HepG2 (cell line): Measurements from ENCODE around the gene PPP1CA.

ENCODE experiments used
- EP300 ChIP-seq, 3 experiments: sonication (generic) in 1 of 3; formaldehyde crosslinking in 1 of 3; IDR thresholded peaks; 2 replicates each; pipeline versions ENCODE4 v1.5.1 to v1.6.1; 2011 to 2020; ENCODE audit warnings: low read depth in 2 of 3, low read length in 2 of 3, borderline replicate concordance in 1 of 3, improper control_type of control experiment in 1 of 3, mild to moderate bottlenecking in 1 of 3, missing genetic modification reagents in 1 of 3, moderate library complexity in 1 of 3
- EZH2 ChIP-seq: conservative IDR thresholded peaks from 2 replicates; pipeline ENCODE4 v1.6.1; 2012; ENCODE audit warnings: mild to moderate bottlenecking, low read depth, low read length, moderate library complexity
- HNRNPLL ChIP-seq: fragments of 200-400 bp; formaldehyde crosslinking; IDR thresholded peaks from 2 replicates; pipeline ENCODE4 v1.6.1; 2017; ENCODE audit warnings: mild to moderate bottlenecking, low read depth, low read length; ENCODE audit not compliant: poor library complexity, severe bottlenecking
- MEF2D ChIP-seq: sonication (generic); formaldehyde crosslinking; IDR thresholded peaks from 2 replicates; pipeline ENCODE4 v1.5.1; 2020; ENCODE audit warnings: mild to moderate bottlenecking, missing genetic modification reagents
- ZBTB1 ChIP-seq: sonication (generic); formaldehyde crosslinking; IDR thresholded peaks from 2 replicates; pipeline ENCODE4 v1.4.0; 2020; ENCODE audit warnings: missing genetic modification reagents, borderline replicate concordance
- ZNF841 ChIP-seq: sonication (generic); formaldehyde crosslinking; IDR thresholded peaks from 2 replicates; pipeline ENCODE4 v1.8.1; 2023; ENCODE audit warnings: missing genetic modification reagents, borderline replicate concordance
- TF ChIP-seq, protein P1 (sequence below): sonication (generic); formaldehyde crosslinking; IDR thresholded peaks from 2 replicates; pipeline ENCODE4 v1.4.0; 2020; ENCODE audit warnings: missing genetic modification reagents, low read depth, mild to moderate bottlenecking, borderline replicate concordance
- TF ChIP-seq, protein P2 (sequence below), 2 experiments: sonication (generic) in 1 of 2; formaldehyde crosslinking in 1 of 2; IDR thresholded peaks; 2 replicates each; pipeline versions ENCODE4 v1.6.1 to v1.9.0; 2014 to 2022; ENCODE audit warnings: antibody characterized with exemption in 1 of 2, borderline replicate concordance in 1 of 2, inconsistent platforms in 1 of 2, low read depth in 1 of 2, missing genetic modification reagents in 1 of 2
- TF ChIP-seq, protein P3 (sequence below): sonication (generic); formaldehyde crosslinking; IDR thresholded peaks from 2 replicates; pipeline ENCODE4 v1.4.0; 2020; ENCODE audit warnings: missing genetic modification reagents
- TF ChIP-seq, protein P4 (sequence below): sonication (generic); formaldehyde crosslinking; IDR thresholded peaks from 2 replicates; pipeline ENCODE4 v1.5.0; 2020; ENCODE audit warnings: mild to moderate bottlenecking, missing genetic modification reagents, moderate library complexity
- TF ChIP-seq, protein P5 (sequence below): sonication (generic); formaldehyde crosslinking; IDR thresholded peaks from 2 replicates; pipeline ENCODE4 v1.4.0; 2020; ENCODE audit warnings: missing genetic modification reagents

DNA sequence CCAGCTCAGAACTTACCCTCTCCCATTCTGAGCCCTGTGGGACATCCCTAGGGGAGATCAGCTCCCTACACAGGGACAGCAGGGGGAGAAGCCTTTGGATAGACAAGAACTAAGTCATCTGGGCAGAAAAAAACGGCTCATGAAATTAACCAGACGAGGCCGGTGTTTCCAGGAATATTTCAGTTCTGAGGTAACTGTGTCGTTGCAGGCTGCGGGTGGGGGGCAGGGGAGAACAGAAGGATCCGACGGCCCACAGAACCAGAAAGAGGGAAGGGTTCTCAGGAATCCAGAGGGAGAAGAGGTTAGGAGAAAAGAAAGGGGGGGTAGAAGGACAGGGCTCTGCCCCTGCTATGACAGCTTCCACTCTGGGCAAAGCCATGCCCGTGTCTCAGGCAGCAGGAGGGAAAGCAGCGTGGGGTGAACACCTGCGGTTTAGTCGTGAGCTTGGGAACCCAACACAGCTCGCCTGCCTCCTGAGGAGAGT lies 31.8 kb downstream of the PPP1CA start:
- TF ChIP-seq, protein P1, sequence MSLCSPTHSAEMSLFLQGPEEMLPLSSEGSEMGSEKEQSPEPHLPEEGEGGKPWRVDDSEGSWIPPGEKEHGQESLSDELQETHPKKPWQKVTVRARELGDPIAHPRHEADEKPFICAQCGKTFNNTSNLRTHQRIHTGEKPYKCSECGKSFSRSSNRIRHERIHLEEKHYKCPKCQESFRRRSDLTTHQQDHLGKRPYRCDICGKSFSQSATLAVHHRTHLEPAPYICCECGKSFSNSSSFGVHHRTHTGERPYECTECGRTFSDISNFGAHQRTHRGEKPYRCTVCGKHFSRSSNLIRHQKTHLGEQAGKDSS (CRISPR knock-in tag): no peak
- TF ChIP-seq ZBTB1 (CRISPR knock-in tag) (no peak), MEF2D (no peak), EZH2 (no peak), ZNF841 (CRISPR knock-in tag) (no peak), HNRNPLL (no peak), EP300 (IDR thresholded peaks at IDR 0.05; ENCODE audit: low read depth in 2 of 2, low read length in 2 of 2) (no peak), EP300 (CRISPR knock-in tag; IDR thresholded peaks at IDR 0.05; ENCODE audit: borderline replicate concordance) (no peak)
- TF ChIP-seq, protein P2, sequence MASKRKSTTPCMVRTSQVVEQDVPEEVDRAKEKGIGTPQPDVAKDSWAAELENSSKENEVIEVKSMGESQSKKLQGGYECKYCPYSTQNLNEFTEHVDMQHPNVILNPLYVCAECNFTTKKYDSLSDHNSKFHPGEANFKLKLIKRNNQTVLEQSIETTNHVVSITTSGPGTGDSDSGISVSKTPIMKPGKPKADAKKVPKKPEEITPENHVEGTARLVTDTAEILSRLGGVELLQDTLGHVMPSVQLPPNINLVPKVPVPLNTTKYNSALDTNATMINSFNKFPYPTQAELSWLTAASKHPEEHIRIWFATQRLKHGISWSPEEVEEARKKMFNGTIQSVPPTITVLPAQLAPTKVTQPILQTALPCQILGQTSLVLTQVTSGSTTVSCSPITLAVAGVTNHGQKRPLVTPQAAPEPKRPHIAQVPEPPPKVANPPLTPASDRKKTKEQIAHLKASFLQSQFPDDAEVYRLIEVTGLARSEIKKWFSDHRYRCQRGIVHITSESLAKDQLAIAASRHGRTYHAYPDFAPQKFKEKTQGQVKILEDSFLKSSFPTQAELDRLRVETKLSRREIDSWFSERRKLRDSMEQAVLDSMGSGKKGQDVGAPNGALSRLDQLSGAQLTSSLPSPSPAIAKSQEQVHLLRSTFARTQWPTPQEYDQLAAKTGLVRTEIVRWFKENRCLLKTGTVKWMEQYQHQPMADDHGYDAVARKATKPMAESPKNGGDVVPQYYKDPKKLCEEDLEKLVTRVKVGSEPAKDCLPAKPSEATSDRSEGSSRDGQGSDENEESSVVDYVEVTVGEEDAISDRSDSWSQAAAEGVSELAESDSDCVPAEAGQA (IDR thresholded peaks at IDR 0.05; ENCODE audit: low read depth): no peak
- TF ChIP-seq, protein P2 (CRISPR knock-in tag; IDR thresholded peaks at IDR 0.05; ENCODE audit: borderline replicate concordance): no peak
- TF ChIP-seq, protein P3, sequence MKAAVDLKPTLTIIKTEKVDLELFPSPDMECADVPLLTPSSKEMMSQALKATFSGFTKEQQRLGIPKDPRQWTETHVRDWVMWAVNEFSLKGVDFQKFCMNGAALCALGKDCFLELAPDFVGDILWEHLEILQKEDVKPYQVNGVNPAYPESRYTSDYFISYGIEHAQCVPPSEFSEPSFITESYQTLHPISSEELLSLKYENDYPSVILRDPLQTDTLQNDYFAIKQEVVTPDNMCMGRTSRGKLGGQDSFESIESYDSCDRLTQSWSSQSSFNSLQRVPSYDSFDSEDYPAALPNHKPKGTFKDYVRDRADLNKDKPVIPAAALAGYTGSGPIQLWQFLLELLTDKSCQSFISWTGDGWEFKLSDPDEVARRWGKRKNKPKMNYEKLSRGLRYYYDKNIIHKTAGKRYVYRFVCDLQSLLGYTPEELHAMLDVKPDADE (CRISPR knock-in tag): no peak
- TF ChIP-seq, protein P4, sequence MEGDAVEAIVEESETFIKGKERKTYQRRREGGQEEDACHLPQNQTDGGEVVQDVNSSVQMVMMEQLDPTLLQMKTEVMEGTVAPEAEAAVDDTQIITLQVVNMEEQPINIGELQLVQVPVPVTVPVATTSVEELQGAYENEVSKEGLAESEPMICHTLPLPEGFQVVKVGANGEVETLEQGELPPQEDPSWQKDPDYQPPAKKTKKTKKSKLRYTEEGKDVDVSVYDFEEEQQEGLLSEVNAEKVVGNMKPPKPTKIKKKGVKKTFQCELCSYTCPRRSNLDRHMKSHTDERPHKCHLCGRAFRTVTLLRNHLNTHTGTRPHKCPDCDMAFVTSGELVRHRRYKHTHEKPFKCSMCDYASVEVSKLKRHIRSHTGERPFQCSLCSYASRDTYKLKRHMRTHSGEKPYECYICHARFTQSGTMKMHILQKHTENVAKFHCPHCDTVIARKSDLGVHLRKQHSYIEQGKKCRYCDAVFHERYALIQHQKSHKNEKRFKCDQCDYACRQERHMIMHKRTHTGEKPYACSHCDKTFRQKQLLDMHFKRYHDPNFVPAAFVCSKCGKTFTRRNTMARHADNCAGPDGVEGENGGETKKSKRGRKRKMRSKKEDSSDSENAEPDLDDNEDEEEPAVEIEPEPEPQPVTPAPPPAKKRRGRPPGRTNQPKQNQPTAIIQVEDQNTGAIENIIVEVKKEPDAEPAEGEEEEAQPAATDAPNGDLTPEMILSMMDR: no peak
- TF ChIP-seq, protein P5, sequence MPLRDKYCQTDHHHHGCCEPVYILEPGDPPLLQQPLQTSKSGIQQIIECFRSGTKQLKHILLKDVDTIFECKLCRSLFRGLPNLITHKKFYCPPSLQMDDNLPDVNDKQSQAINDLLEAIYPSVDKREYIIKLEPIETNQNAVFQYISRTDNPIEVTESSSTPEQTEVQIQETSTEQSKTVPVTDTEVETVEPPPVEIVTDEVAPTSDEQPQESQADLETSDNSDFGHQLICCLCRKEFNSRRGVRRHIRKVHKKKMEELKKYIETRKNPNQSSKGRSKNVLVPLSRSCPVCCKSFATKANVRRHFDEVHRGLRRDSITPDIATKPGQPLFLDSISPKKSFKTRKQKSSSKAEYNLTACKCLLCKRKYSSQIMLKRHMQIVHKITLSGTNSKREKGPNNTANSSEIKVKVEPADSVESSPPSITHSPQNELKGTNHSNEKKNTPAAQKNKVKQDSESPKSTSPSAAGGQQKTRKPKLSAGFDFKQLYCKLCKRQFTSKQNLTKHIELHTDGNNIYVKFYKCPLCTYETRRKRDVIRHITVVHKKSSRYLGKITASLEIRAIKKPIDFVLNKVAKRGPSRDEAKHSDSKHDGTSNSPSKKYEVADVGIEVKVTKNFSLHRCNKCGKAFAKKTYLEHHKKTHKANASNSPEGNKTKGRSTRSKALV (CRISPR knock-in tag): no peak
